HEK293 (cell line): Measurements from ENCODE around the gene SLC34A3.

Source experiments
- CTCF ChIA-PET: fragments of 350-600 bp; formaldehyde crosslinking; extraction: SDS; loops from one replicate; lab custom pipeline; 2021; ENCODE audit warnings: antibody characterized with exemption; lab: Yijun Ruan, JAX
- POLR2A ChIA-PET: fragments of 300-600 bp; formaldehyde crosslinking; extraction: SDS; loops from one replicate; lab custom pipeline; 2020; ENCODE audit warnings: antibody characterized with exemption, inconsistent platforms; lab: Yijun Ruan, JAX
- H3K27ac ChIP-seq: fragments of 200-500 bp; sonication (Bioruptor generic); 2 replicates; pipeline ENCODE4 v1.5.1; 2014; ENCODE audit warnings: low read depth, low read length, control low read depth, inconsistent platforms; ENCODE audit errors: extremely low read depth
- H3K36me3 ChIP-seq, 2 experiments: fragments of 200-500 bp in 1 of 2; sonication (Bioruptor generic) in 1 of 2; 1 replicate in 1 of 2; 2 replicates in 1 of 2; pipeline ENCODE4 v1.5.1; 2014 to 2017; ENCODE audit warnings: inconsistent platforms in 2 of 2, low read length in 2 of 2; ENCODE audit not compliant: control insufficient read depth in 2 of 2, insufficient read depth in 1 of 2
- H3K4me1 ChIP-seq: fragments of 200-500 bp; sonication (Bioruptor generic); 2 replicates; pipeline ENCODE4 v1.5.1; 2014; ENCODE audit warnings: mild to moderate bottlenecking, low read length, inconsistent platforms; ENCODE audit not compliant: control insufficient read depth, insufficient read depth
- H3K4me3 ChIP-seq: 2 replicates; pipeline ENCODE4 v1.5.1; 2011; ENCODE audit warnings: low read depth, mild to moderate bottlenecking, control low read depth, low read length, moderate library complexity
- H3K9me3 ChIP-seq: fragments of 200-500 bp; sonication (Bioruptor generic); 2 replicates; pipeline ENCODE4 v1.5.1; 2014; ENCODE audit warnings: low read depth, low read length, inconsistent platforms; ENCODE audit not compliant: control insufficient read depth, insufficient read depth
- BCL11B ChIP-seq: fragments of 450-650 bp; formaldehyde crosslinking; IDR thresholded peaks from 2 replicates; pipeline ENCODE4 v1.5.1; 2016; ENCODE audit warnings: low read depth, missing biosample characterization, missing genetic modification characterization
- CTCF ChIP-seq: fragments of 450-650 bp; formaldehyde crosslinking; IDR thresholded peaks from 2 replicates; pipeline ENCODE4 v1.5.1; 2016; ENCODE audit warnings: missing biosample characterization, missing genetic modification characterization
- GLIS1 ChIP-seq: fragments of 450-650 bp; formaldehyde crosslinking; IDR thresholded peaks from 2 replicates; pipeline ENCODE4 v1.5.1; 2016; ENCODE audit warnings: missing biosample characterization, missing genetic modification characterization
- GLIS2 ChIP-seq: fragments of 450-650 bp; formaldehyde crosslinking; IDR thresholded peaks from 2 replicates; pipeline ENCODE4 v1.5.1; 2016; ENCODE audit warnings: missing biosample characterization, missing genetic modification characterization
- HIC1 ChIP-seq: fragments of 450-650 bp; formaldehyde crosslinking; IDR thresholded peaks from 2 replicates; pipeline ENCODE4 v1.5.1; 2016; ENCODE audit warnings: missing biosample characterization, missing genetic modification characterization
- KLF1 ChIP-seq: fragments of 450-650 bp; formaldehyde crosslinking; IDR thresholded peaks from 2 replicates; pipeline ENCODE4 v1.5.1; 2016; ENCODE audit warnings: missing biosample characterization, missing genetic modification characterization
- PRDM10 ChIP-seq: fragments of 450-650 bp; formaldehyde crosslinking; IDR thresholded peaks from 2 replicates; pipeline ENCODE4 v1.5.1; 2016; ENCODE audit warnings: missing biosample characterization, missing genetic modification characterization
- ZBTB11 ChIP-seq: fragments of 450-650 bp; formaldehyde crosslinking; conservative IDR thresholded peaks from 2 replicates; pipeline ENCODE4 v1.5.1; 2016; ENCODE audit warnings: low read depth, missing biosample characterization, missing genetic modification characterization
- ZBTB7A ChIP-seq: fragments of 450-650 bp; formaldehyde crosslinking; IDR thresholded peaks from 2 replicates; pipeline ENCODE4 v1.5.1; 2016; ENCODE audit warnings: low read depth, missing biosample characterization, missing genetic modification characterization
- ZIC2 ChIP-seq: fragments of 450-650 bp; formaldehyde crosslinking; IDR thresholded peaks from 2 replicates; pipeline ENCODE4 v1.5.1; 2016; ENCODE audit warnings: missing biosample characterization, missing genetic modification characterization
- ZNF174 ChIP-seq: fragments of 450-650 bp; formaldehyde crosslinking; IDR thresholded peaks from 2 replicates; pipeline ENCODE4 v1.5.0; 2017; ENCODE audit warnings: missing biosample characterization, mild to moderate bottlenecking, missing genetic modification characterization
- ZNF223 ChIP-seq: fragments of 450-650 bp; formaldehyde crosslinking; IDR thresholded peaks from 2 replicates; pipeline ENCODE4 v1.5.1; 2016; ENCODE audit warnings: missing biosample characterization, missing genetic modification characterization
- ZNF239 ChIP-seq: fragments of 450-650 bp; formaldehyde crosslinking; IDR thresholded peaks from 2 replicates; pipeline ENCODE4 v1.5.1; 2016; ENCODE audit warnings: missing biosample characterization, missing genetic modification characterization
- ZNF26 ChIP-seq: fragments of 450-650 bp; formaldehyde crosslinking; IDR thresholded peaks from 2 replicates; pipeline ENCODE4 v1.5.1; 2016; ENCODE audit warnings: missing biosample characterization, missing genetic modification characterization
- ZNF391 ChIP-seq: fragments of 450-650 bp; formaldehyde crosslinking; IDR thresholded peaks from 2 replicates; pipeline ENCODE4 v1.5.1; 2016; ENCODE audit warnings: low read depth, missing biosample characterization, missing genetic modification characterization, borderline replicate concordance
- ZNF585B ChIP-seq: fragments of 450-650 bp; formaldehyde crosslinking; IDR thresholded peaks from 2 replicates; pipeline ENCODE4 v1.5.1; 2016; ENCODE audit warnings: missing biosample characterization, missing genetic modification characterization
- ZNF701 ChIP-seq: fragments of 450-650 bp; formaldehyde crosslinking; IDR thresholded peaks from 2 replicates; pipeline ENCODE4 v1.5.1; 2016; ENCODE audit warnings: missing biosample characterization, missing genetic modification characterization
- ZNF76 ChIP-seq: fragments of 450-650 bp; formaldehyde crosslinking; IDR thresholded peaks from 2 replicates; pipeline ENCODE4; 2016; ENCODE audit warnings: low read depth, missing biosample characterization, missing genetic modification characterization, borderline replicate concordance

Gene SLC34A3

GRCh38 chr9:137190315-137190856 lies 40.3 kb upstream of the SLC34A3 start:
- Histone ChIP-seq H3K4me3 (no peak overlapping the region), H3K9me3 (no peaks in the 10 kb centered on the region), H3K4me1 (peaks cover 14% of the 10 kb centered on the region), H3K36me3 (peaks cover 0 to 52% of the 10 kb centered on the region in 2 experiments; a peak in 1 of 3 replicates), H3K27ac (no peak overlapping the region)
- POLR2A ChIA-PET: interaction anchor here (0.6 to 7.1 kb wide), 12 partner anchors 8 to 745 kb away, joined by 3 to 178 read pairs (median 24); partner anchors contain the start of genes LRRC26, NDOR1, TMEM203 and TPRN
- CTCF ChIA-PET: interaction anchor here (1.1 to 2.9 kb wide), 7 partner anchors 8 to 72 kb away, joined by 3 to 22 read pairs (median 7); partner anchors contain the start of genes NDOR1, RNF224 and TMEM203
- TF ChIP-seq ZNF76 (tag by site-specific recombination) (no peak), PRDM10 (no peak), HIC1 (tag by site-specific recombination) (0 out of 2 replicates have a peak, but pooled peaks have one; percentile 4), GLIS2 (peak; percentile 48), KLF1 (tag by site-specific recombination) (peak; percentile 21; the same call in 1 of the 2 replicates), ZNF585B (tag by site-specific recombination) (no peak), CTCF (peak; percentile 46; the same call in 1 of the 2 replicates), GLIS1 (tag by site-specific recombination) (peak; percentile 79), ZNF239 (no peak), ZIC2 (tag by site-specific recombination) (peak; percentile 77)

- ChIA-PET POLR2A (interaction anchor here (1.3 to 7.1 kb wide), 4 partner anchors 14 to 32 kb away, joined by 5 to 178 read pairs (median 11); partner anchors contain the start of genes NDOR1, TMEM203 and TPRN), CTCF (interaction anchor here (0.8 to 2.9 kb wide), 3 partner anchors 15 to 46 kb away, joined by 3 to 15 read pairs (median 4); no protein-coding TSS in a partner anchor)
- H3K9me3 ChIP-seq: no peaks in the 10 kb centered on the region
- H3K27ac ChIP-seq: no peak overlapping the region
- H3K4me1 ChIP-seq: peaks cover 14% of the 10 kb centered on the region
- no peak overlapping the region for H3K4me3 ChIP-seq
- peaks cover 0 to 43% of the 10 kb centered on the region in 2 experiments; a peak in 1 of 3 replicates for H3K36me3 ChIP-seq
- peak; percentile 75 for TF ChIP-seq BCL11B (tag by site-specific recombination)
- no peak for TF ChIP-seq ZNF391 (tag by site-specific recombination)
- TF ChIP-seq GLIS1 (tag by site-specific recombination): peak; percentile 92
- TF ChIP-seq GLIS2: peak; percentile 67; the same call in 1 of the 2 replicates
- TF ChIP-seq ZBTB7A (tag by site-specific recombination): no peak
- no peak for TF ChIP-seq ZBTB11
- TF ChIP-seq ZNF223 (tag by site-specific recombination): no peak
- TF ChIP-seq ZNF26 (tag by site-specific recombination): no peak
- no peak for TF ChIP-seq ZNF701 (tag by site-specific recombination)
- no peak for TF ChIP-seq ZNF174 (tag by site-specific recombination)
Observed at GRCh38 chr9:137191245-137191644, 39.5 kb upstream of the SLC34A3 start.
